ENCODE measurements around the gene FSTL4.

FSTL4 gene

DNA sequence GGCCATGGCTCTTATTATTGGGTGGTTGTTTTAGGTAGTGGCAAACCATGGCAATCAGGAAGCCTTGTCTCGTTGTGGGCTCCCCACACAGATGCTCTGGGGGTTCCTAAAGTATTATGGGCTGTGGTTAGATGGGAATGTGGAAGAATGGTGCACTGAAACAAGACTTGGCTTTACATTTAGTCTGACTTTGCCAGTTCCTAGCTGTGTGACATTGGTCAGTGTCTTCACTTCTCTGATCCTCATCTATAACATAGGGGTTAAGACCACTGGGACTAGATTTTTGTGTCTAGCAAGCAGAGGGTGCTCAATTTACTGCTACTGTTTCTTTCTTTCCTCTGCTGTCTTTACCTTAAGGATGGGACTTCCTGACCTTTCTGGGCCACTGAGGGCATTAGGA, 411.0 kb downstream of the FSTL4 start:
- Histone ChIP-seq H3K27ac (ENCODE audit: low read length) (no peak overlapping the region), H3K9me3 (ENCODE audit: control insufficient read depth, insufficient read depth, low read length) (no peaks in the 10 kb centered on the region), H3K4me3 (ENCODE audit: low read length) (no peak overlapping the region), H3K27me3 (ENCODE audit: control insufficient read depth, insufficient read depth, low read length) (no peaks in the 10 kb centered on the region), H3K4me1 (ENCODE audit: control insufficient read depth, insufficient read depth, low read length) (no peaks in the 10 kb centered on the region), H3K36me3 (ENCODE audit: control insufficient read depth, insufficient read depth, low read length) (no peaks in the 10 kb centered on the region)
- DNase-seq (ENCODE audit: low read depth, low spot score) = no peak
- WGBS (ENCODE audit: insufficient coverage, insufficient read length) = no CpG with 5 or more reads among the region's 1 CpG

DNA sequence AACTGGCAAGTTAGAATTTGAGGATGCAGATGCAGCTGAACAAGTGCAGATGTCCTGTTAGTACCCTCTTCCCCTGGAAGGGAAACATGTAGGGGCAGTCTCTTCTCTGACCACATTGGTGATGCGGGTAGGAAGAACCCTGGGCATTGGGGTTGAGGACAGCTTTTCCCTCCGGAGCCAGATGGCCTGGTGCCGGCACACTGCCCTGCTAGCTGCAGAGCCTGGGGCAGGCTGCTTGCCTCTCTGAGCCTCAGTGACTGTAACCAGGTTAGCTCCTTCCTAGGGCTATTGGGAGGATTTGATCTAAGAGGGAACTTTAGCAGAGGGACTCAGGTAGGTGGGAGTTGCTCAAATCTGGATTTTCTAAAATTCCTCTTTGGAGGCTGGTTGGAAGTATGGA, 412.1 kb downstream of the FSTL4 start:
- no peak for DNase-seq (ENCODE audit: low read depth, low spot score)
- H3K4me3 ChIP-seq (ENCODE audit: low read length) = no peak overlapping the region
- H3K4me1 ChIP-seq (ENCODE audit: control insufficient read depth, insufficient read depth, low read length) = no peaks in the 10 kb centered on the region
- no peak overlapping the region for H3K27ac ChIP-seq (ENCODE audit: low read length)
- no peaks in the 10 kb centered on the region for H3K36me3 ChIP-seq (ENCODE audit: control insufficient read depth, insufficient read depth, low read length)
- no peaks in the 10 kb centered on the region for H3K27me3 ChIP-seq (ENCODE audit: control insufficient read depth, insufficient read depth, low read length)
- no peaks in the 10 kb centered on the region for H3K9me3 ChIP-seq (ENCODE audit: control insufficient read depth, insufficient read depth, low read length)
- WGBS (ENCODE audit: insufficient coverage, insufficient read length) = no CpG with 5 or more reads among the region's 3 CpGs

DNA sequence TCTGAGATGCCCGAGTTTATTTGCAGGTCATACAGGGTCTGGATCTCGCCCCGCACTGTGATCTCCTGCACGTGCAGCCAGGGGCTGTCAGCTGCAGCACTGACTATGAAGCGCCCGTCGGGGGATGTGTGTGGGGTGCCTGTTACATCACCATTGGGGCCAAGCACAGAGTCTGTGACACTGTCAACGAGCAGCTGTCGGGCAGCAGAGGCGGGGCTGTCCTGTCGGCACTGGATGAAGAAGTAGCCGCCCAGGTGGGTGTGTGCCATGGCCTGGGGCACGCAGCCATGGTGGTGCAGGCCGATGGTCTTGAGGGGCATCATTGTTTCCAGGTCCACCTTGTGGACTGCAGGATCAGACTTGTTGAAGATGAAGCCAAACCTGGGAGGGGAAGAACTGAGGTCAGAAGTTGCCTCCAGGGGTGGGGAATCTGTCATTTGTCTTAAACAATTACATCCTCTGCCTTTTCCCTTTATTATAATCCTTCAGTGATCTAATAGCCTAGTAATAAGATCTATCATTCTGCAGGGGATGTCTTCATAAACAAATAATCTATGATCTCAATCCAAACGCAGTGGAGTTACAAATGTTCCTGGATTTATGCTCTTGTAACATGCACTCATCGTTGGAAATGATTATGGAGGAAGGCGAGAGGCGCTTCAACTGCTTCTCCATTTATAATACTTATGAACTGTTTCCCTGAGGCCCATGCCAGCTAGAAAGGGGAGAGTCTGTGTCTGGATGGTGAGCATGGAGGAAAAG, 412.7 kb downstream of the FSTL4 start:
- no peak for DNase-seq (ENCODE audit: low read depth, low spot score)

DNA sequence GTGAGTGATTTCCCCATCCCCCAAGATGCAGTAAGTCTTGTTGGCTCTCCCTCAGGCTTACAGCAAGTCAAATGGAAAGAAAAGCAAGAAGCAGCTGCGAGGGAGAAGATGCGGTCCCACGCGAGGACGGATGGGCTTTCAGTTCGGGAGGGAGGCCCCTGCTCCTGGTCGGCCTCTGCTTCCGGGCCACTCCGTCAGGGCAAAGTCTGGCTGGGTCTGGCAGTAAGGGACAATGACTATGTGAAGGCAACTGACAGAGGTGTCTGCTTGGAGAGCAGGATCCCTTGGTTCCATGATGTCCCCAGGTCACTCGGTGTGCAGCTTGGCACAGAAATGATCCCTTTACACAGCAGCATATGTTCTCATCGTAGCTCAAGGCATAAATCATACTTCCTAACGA, 413.8 kb downstream of the FSTL4 start:
- Histone ChIP-seq H3K9me3 (ENCODE audit: control insufficient read depth, insufficient read depth, low read length) (no peaks in the 10 kb centered on the region), H3K36me3 (ENCODE audit: control insufficient read depth, insufficient read depth, low read length) (no peaks in the 10 kb centered on the region), H3K27ac (ENCODE audit: low read length) (no peak overlapping the region), H3K27me3 (ENCODE audit: control insufficient read depth, insufficient read depth, low read length) (no peaks in the 10 kb centered on the region), H3K4me1 (ENCODE audit: control insufficient read depth, insufficient read depth, low read length) (no peaks in the 10 kb centered on the region), H3K4me3 (ENCODE audit: low read length) (no peak overlapping the region)
- no peak for DNase-seq (ENCODE audit: low read depth, low spot score)
- WGBS (ENCODE audit: insufficient coverage, insufficient read length) = no CpG with 5 or more reads among the region's 12 CpGs

More for the DNA sequence above, 412.7 kb downstream of the FSTL4 start:
- Histone ChIP-seq H3K4me3 (ENCODE audit: low read length) (no peak overlapping the region), H3K36me3 (ENCODE audit: control insufficient read depth, insufficient read depth, low read length) (no peaks in the 10 kb centered on the region), H3K4me1 (ENCODE audit: control insufficient read depth, insufficient read depth, low read length) (no peaks in the 10 kb centered on the region), H3K27ac (ENCODE audit: low read length) (no peak overlapping the region), H3K9me3 (ENCODE audit: control insufficient read depth, insufficient read depth, low read length) (no peaks in the 10 kb centered on the region), H3K27me3 (ENCODE audit: control insufficient read depth, insufficient read depth, low read length) (no peaks in the 10 kb centered on the region)
- no CpG with 5 or more reads among the region's 18 CpGs for WGBS (ENCODE audit: insufficient coverage, insufficient read length)

DNA sequence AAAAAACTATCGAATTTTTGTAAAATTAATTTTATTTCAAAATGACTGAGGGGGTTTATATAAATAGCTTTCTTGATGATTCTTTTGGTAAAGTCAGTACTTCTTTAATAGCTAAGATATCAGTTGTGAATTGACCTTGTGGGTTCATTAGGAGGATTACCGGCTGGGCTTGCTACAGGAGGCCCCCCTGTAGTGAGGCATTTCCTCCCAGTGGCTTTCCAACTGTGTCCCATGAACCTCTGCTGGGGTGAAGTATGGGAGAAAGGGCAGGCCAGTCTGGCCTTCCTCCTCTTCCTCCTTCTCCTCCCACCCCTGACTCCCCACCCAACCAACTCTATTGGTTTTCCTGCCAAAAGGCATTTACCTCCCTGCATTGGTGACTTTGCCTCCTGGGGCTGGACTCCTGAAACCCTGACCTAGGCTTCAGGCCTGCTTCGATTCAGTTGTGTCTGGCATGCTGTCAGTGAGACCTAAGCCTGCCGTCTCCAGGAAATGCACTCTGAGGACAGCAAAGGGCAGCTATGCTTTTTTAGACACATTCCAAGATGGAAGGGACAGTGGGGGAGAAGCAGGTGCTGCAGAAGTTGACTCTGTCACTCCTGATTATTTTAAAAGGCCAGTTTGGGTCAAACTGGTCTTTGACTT, 415.8 kb downstream of the FSTL4 start:
- Histone ChIP-seq H3K4me1 (ENCODE audit: control insufficient read depth, insufficient read depth, low read length) (no peaks in the 10 kb centered on the region), H3K27me3 (ENCODE audit: control insufficient read depth, insufficient read depth, low read length) (no peaks in the 10 kb centered on the region), H3K27ac (ENCODE audit: low read length) (no peak overlapping the region), H3K9me3 (ENCODE audit: control insufficient read depth, insufficient read depth, low read length) (no peaks in the 10 kb centered on the region), H3K36me3 (ENCODE audit: control insufficient read depth, insufficient read depth, low read length) (no peaks in the 10 kb centered on the region), H3K4me3 (ENCODE audit: low read length) (no peak overlapping the region)
- no CpG with 5 or more reads among the region's 4 CpGs for WGBS (ENCODE audit: insufficient coverage, insufficient read length)
- no peak for DNase-seq (ENCODE audit: low read depth, low spot score)

DNA sequence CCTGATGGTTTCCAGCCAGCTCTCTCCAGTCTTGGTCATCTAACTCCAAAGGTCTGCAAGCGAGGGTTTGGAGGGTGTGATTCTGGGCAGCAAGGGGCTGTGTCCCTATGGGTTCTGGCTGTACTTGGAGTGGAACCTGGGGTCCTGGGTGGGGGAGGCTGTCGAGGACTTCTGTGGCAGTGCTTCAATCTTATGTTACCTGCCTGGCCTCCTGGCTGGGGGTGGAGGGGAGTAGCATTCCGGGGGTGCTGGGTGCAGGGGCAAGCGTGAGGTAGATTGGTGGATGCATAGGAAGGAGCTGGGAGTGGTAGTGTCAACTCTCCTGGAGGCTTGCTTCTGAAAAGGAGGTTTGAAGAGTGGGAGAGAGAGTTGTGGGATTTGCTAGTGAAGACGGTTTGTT, 417.1 kb downstream of the FSTL4 start:
- no peak for DNase-seq (ENCODE audit: low read depth, low spot score)
- no CpG with 5 or more reads among the region's 5 CpGs for WGBS (ENCODE audit: insufficient coverage, insufficient read length)
- no peaks in the 10 kb centered on the region for H3K9me3 ChIP-seq (ENCODE audit: control insufficient read depth, insufficient read depth, low read length)
- H3K27ac ChIP-seq (ENCODE audit: low read length) = no peak overlapping the region
- H3K4me1 ChIP-seq (ENCODE audit: control insufficient read depth, insufficient read depth, low read length) = no peaks in the 10 kb centered on the region
- H3K27me3 ChIP-seq (ENCODE audit: control insufficient read depth, insufficient read depth, low read length) = no peaks in the 10 kb centered on the region
- no peaks in the 10 kb centered on the region for H3K36me3 ChIP-seq (ENCODE audit: control insufficient read depth, insufficient read depth, low read length)
- no peak overlapping the region for H3K4me3 ChIP-seq (ENCODE audit: low read length)

DNA sequence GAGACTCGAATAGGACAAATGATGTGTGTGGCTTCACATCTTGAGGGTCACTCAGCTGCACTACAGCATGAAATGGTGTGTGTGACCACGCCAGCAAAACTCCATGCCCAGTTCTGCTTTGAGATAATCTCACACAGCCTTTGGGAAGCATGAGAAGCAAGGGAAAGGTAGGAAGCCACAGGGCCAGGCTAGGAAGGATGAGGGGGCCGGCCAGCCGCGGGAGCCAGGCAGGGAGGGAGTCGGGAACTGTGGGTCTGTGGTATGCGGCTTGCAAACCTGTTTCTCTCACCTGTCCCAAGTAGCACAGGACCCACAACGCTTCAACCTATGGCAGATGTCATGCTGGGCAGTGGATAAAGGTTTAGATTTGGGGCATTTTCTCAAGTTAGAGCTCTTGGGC, 418.5 kb downstream of the FSTL4 start:
- no peak for DNase-seq (ENCODE audit: low read depth, low spot score)
- no peaks in the 10 kb centered on the region for H3K36me3 ChIP-seq (ENCODE audit: control insufficient read depth, insufficient read depth, low read length)
- no peak overlapping the region for H3K27ac ChIP-seq (ENCODE audit: low read length)
- no peaks in the 10 kb centered on the region for H3K9me3 ChIP-seq (ENCODE audit: control insufficient read depth, insufficient read depth, low read length)
- no peak overlapping the region for H3K4me3 ChIP-seq (ENCODE audit: low read length)
- no peaks in the 10 kb centered on the region for H3K27me3 ChIP-seq (ENCODE audit: control insufficient read depth, insufficient read depth, low read length)
- no peaks in the 10 kb centered on the region for H3K4me1 ChIP-seq (ENCODE audit: control insufficient read depth, insufficient read depth, low read length)
- WGBS (ENCODE audit: insufficient coverage, insufficient read length) = no CpG with 5 or more reads among the region's 8 CpGs

DNA sequence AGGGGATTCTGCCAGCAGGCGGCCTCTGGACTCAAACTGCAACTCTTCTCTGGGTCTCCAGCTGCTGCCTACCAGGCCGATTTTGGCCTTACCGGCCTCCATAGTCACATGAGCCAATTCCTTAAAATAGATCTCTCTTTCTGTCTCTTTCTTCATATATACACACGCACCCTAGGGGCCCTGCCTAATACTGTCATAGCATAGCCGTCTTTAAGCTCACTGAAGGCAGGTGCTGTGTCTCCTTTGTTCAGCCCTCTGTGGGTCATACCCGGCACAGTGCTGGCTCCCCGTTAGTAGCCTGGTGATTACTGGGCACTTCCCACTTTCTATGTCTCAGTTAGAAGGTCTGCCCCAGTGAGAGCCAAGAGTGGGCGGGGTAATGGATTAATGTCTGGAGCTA, 419.6 kb downstream of the FSTL4 start:
- H3K27ac ChIP-seq (ENCODE audit: low read length) = no peak overlapping the region
- no peaks in the 10 kb centered on the region for H3K4me1 ChIP-seq (ENCODE audit: control insufficient read depth, insufficient read depth, low read length)

DNA sequence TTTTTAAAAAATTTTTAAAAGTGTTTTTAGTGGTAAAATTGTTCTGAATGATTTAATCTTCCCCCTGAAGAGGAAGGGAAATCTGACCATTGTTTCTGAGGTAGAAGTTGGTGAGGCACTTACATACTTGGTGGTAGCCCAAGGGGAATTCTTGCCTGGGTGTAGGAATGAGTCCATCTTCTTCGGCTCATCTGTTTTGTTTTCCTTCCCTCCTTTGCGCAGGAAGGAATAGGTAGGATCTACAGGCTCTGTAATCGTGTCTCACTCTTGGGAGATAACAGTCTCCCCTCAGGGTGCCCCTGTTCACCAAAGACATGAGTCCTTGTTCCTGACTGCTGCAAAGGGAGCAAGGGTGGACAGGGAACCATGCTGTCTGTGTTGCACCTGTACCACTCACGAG, 422.5 kb downstream of the FSTL4 start:
- no peak for DNase-seq (ENCODE audit: low read depth, low spot score)
- no peak overlapping the region for H3K27ac ChIP-seq (ENCODE audit: low read length)
- no peaks in the 10 kb centered on the region for H3K27me3 ChIP-seq (ENCODE audit: control insufficient read depth, insufficient read depth, low read length)
- no peak overlapping the region for H3K4me3 ChIP-seq (ENCODE audit: low read length)
- no peaks in the 10 kb centered on the region for H3K4me1 ChIP-seq (ENCODE audit: control insufficient read depth, insufficient read depth, low read length)
- H3K9me3 ChIP-seq (ENCODE audit: control insufficient read depth, insufficient read depth, low read length) = no peaks in the 10 kb centered on the region
- no peaks in the 10 kb centered on the region for H3K36me3 ChIP-seq (ENCODE audit: control insufficient read depth, insufficient read depth, low read length)
- no CpG with 5 or more reads among the region's 4 CpGs for WGBS (ENCODE audit: insufficient coverage, insufficient read length)

More for the DNA sequence above, 419.6 kb downstream of the FSTL4 start:
- no peaks in the 10 kb centered on the region for H3K36me3 ChIP-seq (ENCODE audit: control insufficient read depth, insufficient read depth, low read length)
- WGBS (ENCODE audit: insufficient coverage, insufficient read length) = no CpG with 5 or more reads among the region's 8 CpGs
- no peak overlapping the region for H3K4me3 ChIP-seq (ENCODE audit: low read length)
- H3K27me3 ChIP-seq (ENCODE audit: control insufficient read depth, insufficient read depth, low read length) = no peaks in the 10 kb centered on the region
- no peak for DNase-seq (ENCODE audit: low read depth, low spot score)
- no peaks in the 10 kb centered on the region for H3K9me3 ChIP-seq (ENCODE audit: control insufficient read depth, insufficient read depth, low read length)

DNA sequence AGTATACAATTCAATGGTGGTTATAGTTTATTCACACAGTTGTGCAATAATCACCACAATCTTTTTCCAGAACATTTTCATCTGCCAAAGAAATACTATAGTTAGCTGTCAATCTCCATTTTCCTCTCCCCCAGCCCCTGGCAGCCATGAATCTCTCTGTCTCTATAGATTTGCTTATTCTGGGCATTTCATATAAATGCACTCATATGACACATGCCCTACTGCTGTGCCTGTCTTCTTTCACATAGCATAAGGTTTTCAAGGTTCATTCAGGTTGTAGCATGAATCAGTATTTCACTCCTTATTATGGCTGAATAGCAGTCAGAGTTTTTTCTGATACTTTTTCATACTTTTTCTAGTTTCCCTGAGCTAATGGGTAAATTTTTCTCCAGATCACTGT, 432.9 kb downstream of the FSTL4 start:
- H3K27me3 ChIP-seq (ENCODE audit: control insufficient read depth, insufficient read depth, low read length) = no peaks in the 10 kb centered on the region
- no peak overlapping the region for H3K4me3 ChIP-seq (ENCODE audit: low read length)
- H3K4me1 ChIP-seq (ENCODE audit: control insufficient read depth, insufficient read depth, low read length) = no peaks in the 10 kb centered on the region
- no peaks in the 10 kb centered on the region for H3K36me3 ChIP-seq (ENCODE audit: control insufficient read depth, insufficient read depth, low read length)
- no peaks in the 10 kb centered on the region for H3K9me3 ChIP-seq (ENCODE audit: control insufficient read depth, insufficient read depth, low read length)
- no peak overlapping the region for H3K27ac ChIP-seq (ENCODE audit: low read length)
- DNase-seq (ENCODE audit: low read depth, low spot score) = no peak
